ENCODE data around the gene TMEM158. TPM values are rescaled to one million over a fixed set of nuclear protein-coding genes. Genes with fewer than 3 reads are reported as not detected.

The TMEM158 gene
- total RNA-seq, 1 donor from 2014 or later, result 0.85 TPM

Other genes with a start within 250 kb of the TMEM158 start
- 0.88 and 6.3 TPM in 2 replicates for gene CLEC3B, start 200.0 kb downstream of the TMEM158 start, total RNA-seq
- gene CDCP1, start 79.9 kb downstream of the TMEM158 start, total RNA-seq, result 0.09 and 0.17 TPM in 2 replicates
- gene LARS2, start 162.3 kb upstream of the TMEM158 start, total RNA-seq, result 28.2 and 30.9 TPM in 2 replicates